Measurements from ENCODE around the gene HRAS. TPM values are rescaled to one million over a fixed set of nuclear protein-coding genes. Genes with fewer than 3 reads are reported as not detected.

HRAS gene
- total RNA-seq, 1 donor from 2014 or later: 68.3 TPM

DNA sequence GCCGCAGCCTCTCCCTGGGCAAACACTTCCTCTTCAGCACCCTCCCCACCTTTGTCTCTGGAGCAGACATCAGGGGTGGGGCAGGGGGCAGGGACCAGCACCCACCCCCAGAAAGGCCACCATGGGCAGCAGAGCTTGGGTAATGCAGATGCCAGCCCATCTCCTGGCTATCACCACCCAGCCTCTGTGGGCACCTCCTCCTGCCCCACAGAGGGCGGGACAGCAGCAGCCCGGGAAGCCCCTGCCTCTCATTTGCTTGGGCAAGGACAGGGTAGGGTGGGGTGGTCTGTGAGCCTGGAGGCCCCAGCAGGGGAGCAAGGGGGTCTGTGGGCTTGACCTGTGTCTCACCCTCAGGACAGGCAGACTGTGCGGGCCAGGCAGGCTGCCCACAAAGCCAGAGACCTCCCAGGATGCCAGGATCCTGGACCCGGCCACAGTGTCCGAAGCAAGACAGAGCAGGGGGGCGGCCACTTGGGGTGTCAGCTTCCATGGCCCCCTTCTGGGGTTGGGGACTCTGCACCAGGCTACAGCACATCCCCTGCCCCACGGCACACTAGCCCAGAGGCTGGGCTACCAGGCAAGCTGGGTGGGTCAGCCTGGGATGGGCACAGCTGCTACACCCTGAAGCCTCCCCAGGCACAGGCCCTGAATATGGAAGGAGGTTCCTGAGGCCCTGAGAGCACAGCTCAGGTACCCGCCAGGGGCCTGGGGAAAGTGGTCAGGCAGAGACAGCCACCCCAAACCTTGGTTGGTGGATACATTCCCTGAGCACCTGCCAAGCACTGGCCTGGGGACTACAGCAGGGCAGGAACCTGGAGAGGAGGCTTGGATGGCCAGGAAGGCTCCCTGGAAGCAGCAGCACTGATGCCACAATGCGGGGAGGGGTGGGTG lies 32.8 kb downstream of the HRAS start:
- peaks cover 18% of the 10 kb centered on the region for H3K4me1 Mint-ChIP-seq (ENCODE audit: unreplicated experiment)
- H3K27me3 Mint-ChIP-seq (ENCODE audit: unreplicated experiment): no peaks in the 10 kb centered on the region
- no peaks in the 10 kb centered on the region for H3K9me3 Mint-ChIP-seq (ENCODE audit: unreplicated experiment)
- no peak overlapping the region for H3K4me3 Mint-ChIP-seq (ENCODE audit: unreplicated experiment)
- TF ChIP-seq, protein P1, sequence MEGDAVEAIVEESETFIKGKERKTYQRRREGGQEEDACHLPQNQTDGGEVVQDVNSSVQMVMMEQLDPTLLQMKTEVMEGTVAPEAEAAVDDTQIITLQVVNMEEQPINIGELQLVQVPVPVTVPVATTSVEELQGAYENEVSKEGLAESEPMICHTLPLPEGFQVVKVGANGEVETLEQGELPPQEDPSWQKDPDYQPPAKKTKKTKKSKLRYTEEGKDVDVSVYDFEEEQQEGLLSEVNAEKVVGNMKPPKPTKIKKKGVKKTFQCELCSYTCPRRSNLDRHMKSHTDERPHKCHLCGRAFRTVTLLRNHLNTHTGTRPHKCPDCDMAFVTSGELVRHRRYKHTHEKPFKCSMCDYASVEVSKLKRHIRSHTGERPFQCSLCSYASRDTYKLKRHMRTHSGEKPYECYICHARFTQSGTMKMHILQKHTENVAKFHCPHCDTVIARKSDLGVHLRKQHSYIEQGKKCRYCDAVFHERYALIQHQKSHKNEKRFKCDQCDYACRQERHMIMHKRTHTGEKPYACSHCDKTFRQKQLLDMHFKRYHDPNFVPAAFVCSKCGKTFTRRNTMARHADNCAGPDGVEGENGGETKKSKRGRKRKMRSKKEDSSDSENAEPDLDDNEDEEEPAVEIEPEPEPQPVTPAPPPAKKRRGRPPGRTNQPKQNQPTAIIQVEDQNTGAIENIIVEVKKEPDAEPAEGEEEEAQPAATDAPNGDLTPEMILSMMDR (IDR thresholded peaks at IDR 0.05): no peak
- DNase-seq (ENCODE audit: extremely low spot score, unreplicated experiment): no peak
- H3K27ac Mint-ChIP-seq (ENCODE audit: unreplicated experiment): no peak overlapping the region
- H3K36me3 Mint-ChIP-seq (ENCODE audit: unreplicated experiment): peaks cover 20% of the 10 kb centered on the region

DNA sequence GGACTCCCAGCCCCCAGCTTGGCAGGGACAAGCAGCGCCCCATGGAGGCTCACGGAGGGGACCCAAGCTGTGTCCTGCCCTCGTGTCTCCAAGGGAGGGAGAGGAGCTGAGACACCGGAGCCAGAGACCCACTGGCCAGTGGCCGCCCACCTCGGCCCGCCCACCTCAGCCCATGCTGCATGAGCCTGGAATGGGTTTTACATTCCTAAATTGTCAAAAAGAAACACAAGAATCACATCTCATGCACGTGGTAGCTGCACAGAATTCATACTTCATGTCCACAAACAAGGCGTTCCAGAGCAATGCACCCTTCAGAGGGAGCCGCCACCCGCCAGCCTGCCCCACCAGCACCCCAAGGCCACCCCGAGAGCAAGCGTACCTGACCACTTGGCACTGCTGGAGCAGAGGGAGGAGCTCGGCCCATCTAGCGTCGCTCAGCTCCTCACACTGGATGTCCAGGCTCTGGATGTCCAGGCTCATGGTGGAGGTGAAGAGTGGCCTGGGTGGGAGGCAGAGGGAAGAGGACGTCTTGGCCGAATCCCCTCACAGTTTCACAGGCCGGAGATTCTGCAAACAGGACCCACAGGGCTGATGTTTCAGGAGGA lies 33.6 kb downstream of the HRAS start:
- Mint-ChIP-seq H3K36me3 (ENCODE audit: unreplicated experiment) (peaks cover 28% of the 10 kb centered on the region), H3K4me1 (ENCODE audit: unreplicated experiment) (peaks cover 18% of the 10 kb centered on the region), H3K27me3 (ENCODE audit: unreplicated experiment) (no peaks in the 10 kb centered on the region), H3K27ac (ENCODE audit: unreplicated experiment) (no peak overlapping the region), H3K4me3 (ENCODE audit: unreplicated experiment) (no peak overlapping the region), H3K9me3 (ENCODE audit: unreplicated experiment) (no peaks in the 10 kb centered on the region)
- no peak for DNase-seq (ENCODE audit: extremely low spot score, unreplicated experiment)
- TF ChIP-seq, protein P1 (IDR thresholded peaks at IDR 0.05): no peak

DNA sequence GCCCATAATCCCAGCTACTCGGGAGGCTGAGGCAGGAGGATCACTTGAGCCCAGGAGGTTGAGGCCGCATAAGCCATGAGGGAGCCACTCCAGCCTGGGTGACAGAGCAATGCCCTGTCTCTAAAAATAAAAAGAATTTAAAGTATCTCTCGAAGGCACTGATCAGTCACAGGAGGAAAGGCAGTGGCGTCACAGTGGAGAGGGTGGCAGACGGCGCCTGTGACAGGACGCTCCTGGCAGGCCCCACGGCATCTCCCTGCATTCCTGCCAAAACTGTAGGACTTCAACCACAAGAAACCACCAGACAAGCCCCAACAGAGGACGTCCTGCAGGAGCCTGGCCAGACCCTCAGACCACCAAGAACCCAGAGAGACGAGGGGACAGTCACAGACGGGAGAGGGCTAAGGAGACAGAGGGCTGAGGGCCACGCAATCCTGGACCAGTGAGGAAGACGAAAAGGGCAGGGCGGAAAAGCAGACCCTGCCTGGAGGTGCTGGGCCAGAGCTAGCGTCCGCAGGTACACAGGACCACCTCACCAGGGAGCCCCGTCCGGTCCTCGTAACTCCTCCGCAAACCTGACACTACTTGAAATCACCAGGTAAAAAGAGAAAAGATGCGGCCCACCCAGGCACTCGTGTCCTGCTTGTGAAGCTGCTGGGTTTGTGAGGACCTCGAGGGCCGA lies 34.2 kb downstream of the HRAS start:
- H3K27ac Mint-ChIP-seq (ENCODE audit: unreplicated experiment): no peak overlapping the region
- no peak for DNase-seq (ENCODE audit: extremely low spot score, unreplicated experiment)
- no peaks in the 10 kb centered on the region for H3K27me3 Mint-ChIP-seq (ENCODE audit: unreplicated experiment)
- H3K36me3 Mint-ChIP-seq (ENCODE audit: unreplicated experiment): peaks cover 30% of the 10 kb centered on the region
- TF ChIP-seq, protein P1 (IDR thresholded peaks at IDR 0.05): no peak
- H3K4me1 Mint-ChIP-seq (ENCODE audit: unreplicated experiment): peaks cover 14% of the 10 kb centered on the region
- no peak overlapping the region for H3K4me3 Mint-ChIP-seq (ENCODE audit: unreplicated experiment)
- no peaks in the 10 kb centered on the region for H3K9me3 Mint-ChIP-seq (ENCODE audit: unreplicated experiment)

DNA sequence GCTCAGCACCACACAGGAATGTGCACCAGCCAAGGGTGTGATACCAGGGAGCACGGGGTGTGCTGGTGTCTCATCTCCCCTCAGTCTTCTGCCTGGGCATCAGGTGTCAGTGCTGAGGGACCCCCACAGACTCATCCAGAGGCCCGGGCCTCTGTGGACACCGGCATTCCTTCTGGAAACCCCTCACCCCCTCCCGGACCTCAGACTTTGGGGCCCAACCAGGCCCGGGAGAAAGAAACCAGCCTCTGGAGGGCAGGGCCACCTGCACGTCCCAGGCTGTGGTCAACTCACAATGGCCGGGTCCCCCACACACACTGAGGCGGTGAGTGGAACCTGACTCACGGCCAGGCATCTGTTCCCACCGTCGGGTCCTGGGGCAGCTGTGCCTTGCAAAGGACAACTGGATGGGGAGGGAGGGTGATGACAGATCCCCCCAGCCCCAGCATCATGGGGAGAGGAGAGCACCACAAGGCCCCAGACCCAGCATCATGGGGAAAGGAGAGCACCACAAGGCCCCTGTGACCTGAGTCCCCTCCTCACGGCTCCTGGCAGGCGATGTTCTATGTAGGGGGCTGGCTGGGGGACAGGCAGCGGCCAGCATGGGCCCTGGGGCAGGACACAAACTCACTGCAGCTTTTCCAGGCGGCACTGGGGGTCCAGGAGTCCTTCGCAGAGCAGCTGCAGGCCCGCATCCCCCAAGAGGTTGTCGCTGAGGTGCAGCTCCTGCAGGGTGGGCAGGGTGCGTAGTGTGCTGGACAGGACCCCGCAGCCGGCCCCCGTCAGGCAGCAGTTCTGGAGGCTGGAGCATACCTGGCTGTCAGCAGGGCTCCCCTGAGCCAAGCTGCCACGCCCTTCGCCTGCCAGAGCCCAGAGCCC lies 35.9 kb downstream of the HRAS start:
- Mint-ChIP-seq H3K36me3 (ENCODE audit: unreplicated experiment) (peaks cover 39% of the 10 kb centered on the region), H3K9me3 (ENCODE audit: unreplicated experiment) (no peaks in the 10 kb centered on the region), H3K4me3 (ENCODE audit: unreplicated experiment) (no peak overlapping the region), H3K27ac (ENCODE audit: unreplicated experiment) (no peak overlapping the region), H3K4me1 (ENCODE audit: unreplicated experiment) (no peaks in the 10 kb centered on the region), H3K27me3 (ENCODE audit: unreplicated experiment) (no peaks in the 10 kb centered on the region)
- DNase-seq (ENCODE audit: extremely low spot score, unreplicated experiment): no peak
- TF ChIP-seq, protein P1 (IDR thresholded peaks at IDR 0.05): no peak
